ENCODE measurements around the gene CCL4L2. TPM values are rescaled to one million over a fixed set of nuclear protein-coding genes. Genes with fewer than 3 reads are reported as not detected.

The CCL4L2 gene
- 0.46 TPM for total RNA-seq

DNA sequence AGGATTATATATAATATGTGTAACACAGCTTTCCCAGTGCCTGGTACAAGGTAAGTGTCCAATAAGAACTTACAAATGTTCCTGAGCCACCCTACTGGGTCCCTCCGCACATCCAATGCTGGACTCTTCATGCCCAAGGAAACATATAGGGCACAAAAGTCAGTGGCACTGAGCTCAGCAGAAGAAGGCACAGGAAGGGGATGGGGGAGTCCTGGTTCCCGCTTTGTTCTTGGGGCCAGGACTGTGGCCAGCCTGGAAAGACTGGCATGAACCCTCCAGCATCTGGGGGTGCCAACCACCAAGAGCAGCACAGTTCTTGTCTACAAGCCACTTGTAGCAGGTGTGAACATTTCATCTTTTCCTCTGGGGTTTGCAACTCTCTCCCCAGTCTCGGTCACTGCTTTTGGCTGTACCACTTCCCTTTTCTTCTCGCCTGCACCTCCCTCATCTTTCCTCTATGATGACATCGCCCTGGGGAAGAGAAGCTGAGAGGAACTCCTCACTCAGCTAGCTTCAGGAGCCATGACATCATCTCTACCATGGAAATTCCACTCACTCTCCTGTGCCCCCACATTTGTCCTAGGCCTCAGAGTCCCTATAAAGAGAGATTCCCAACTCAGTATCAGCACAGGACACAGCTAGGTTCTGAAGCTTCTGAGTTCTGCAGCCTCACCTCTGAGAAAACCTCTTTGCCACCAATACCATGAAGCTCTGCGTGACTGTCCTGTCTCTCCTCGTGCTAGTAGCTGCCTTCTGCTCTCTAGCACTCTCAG, at the start of gene CCL4L2:
Gene CCL4L2 (plus strand): TSS at position 625 of the 773 bp plus-strand sequence.

DNA sequence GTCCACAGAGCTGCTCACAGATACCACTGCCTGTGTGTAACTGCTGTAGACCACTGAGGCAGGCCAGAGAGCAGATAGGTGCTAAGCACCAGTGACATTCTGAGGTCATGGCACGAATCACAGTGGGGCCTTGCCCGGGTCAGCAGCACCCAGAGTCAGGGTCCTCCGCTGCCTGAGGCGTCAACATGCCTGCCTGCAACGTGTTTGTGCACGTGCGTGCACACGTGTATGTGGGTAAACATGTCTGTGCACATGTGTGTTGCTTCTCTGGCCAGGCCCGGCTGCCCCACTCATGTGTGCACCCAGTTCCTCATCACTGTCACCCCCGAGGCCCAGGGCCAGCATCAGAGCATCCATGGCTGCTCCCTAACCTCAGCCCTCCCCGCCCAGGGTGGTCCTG, 34.3 kb upstream of the CCL4L2 start, which contains the start of gene TBC1D3B:
Gene TBC1D3B (minus strand): TSS at position 101 of the 400 bp plus-strand sequence. CDS start 1,586 bp downstream, outside the sequence.

Small RNAs within 50 kb of the gene (small RNA-seq; reads per million reads assigned to genes)
- gene AC243829.3 = not detected
- gene AC243829.6 = not detected

Other genes starting within 250 kb of the CCL4L2 start
- not detected for gene CCL16, start 229.6 kb upstream of the CCL4L2 start, total RNA-seq
- gene CCL14, start 224.3 kb upstream of the CCL4L2 start, total RNA-seq = not detected
- gene CCL15, start 209.5 kb upstream of the CCL4L2 start, total RNA-seq = not detected
- not detected for gene CCL23, start 193.1 kb upstream of the CCL4L2 start, total RNA-seq
- not detected for gene CCL18, start 146.8 kb upstream of the CCL4L2 start, total RNA-seq
- 1.6 TPM for gene CCL3, start 120.9 kb upstream of the CCL4L2 start, total RNA-seq
- 2.5 TPM for gene CCL4, start 107.2 kb upstream of the CCL4L2 start, total RNA-seq
- gene TBC1D3B, start 34.4 kb upstream of the CCL4L2 start, total RNA-seq = 0.69 TPM
- 1.4 TPM for gene CCL3L1, start 14.3 kb upstream of the CCL4L2 start, total RNA-seq
- not detected for gene TBC1D3I, start 53.5 kb downstream of the CCL4L2 start, total RNA-seq
- not detected for gene TBC1D3G, start 112.8 kb downstream of the CCL4L2 start, total RNA-seq
- gene TBC1D3H, start 177.4 kb downstream of the CCL4L2 start, total RNA-seq = not detected